ENCODE measurements around the gene NFU1.

GRCh38 chr2:69462780-69463179 is 25.5 kb upstream of the NFU1 start:
- no peak for TF ChIP-seq POLR2A (IDR thresholded peaks at IDR 0.05; ENCODE audit: low read depth, low read length)
- TF ChIP-seq CTCF (conservative IDR thresholded peaks at IDR 0.05; ENCODE audit: low read depth, low read length), result no peak
- TF ChIP-seq ELK1 (IDR thresholded peaks at IDR 0.05; ENCODE audit: borderline replicate concordance, low read depth, low read length), result no peak
- TF ChIP-seq USF2 (IDR thresholded peaks at IDR 0.05; ENCODE audit: low read depth, low read length), result no peak
- TF ChIP-seq CEBPB (IDR thresholded peaks at IDR 0.05; ENCODE audit: low read depth, low read length), result no peak
- TF ChIP-seq BHLHE40 (IDR thresholded peaks at IDR 0.05; ENCODE audit: low read depth, low read length), result no peak
- no peak for TF ChIP-seq SMC3 (IDR thresholded peaks at IDR 0.05; ENCODE audit: low read depth, low read length)
- no peak for TF ChIP-seq RAD21 (IDR thresholded peaks at IDR 0.05; ENCODE audit: low read length)
